IPS-NIHi11 (cell line): ENCODE measurements around the gene BET1.

Experiments used
- DNase-seq: peaks from one replicate; pipeline ENCODE4 v3.0.0; 2012; ENCODE audit warnings: mixed read lengths, low spot score

Gene BET1

DNA sequence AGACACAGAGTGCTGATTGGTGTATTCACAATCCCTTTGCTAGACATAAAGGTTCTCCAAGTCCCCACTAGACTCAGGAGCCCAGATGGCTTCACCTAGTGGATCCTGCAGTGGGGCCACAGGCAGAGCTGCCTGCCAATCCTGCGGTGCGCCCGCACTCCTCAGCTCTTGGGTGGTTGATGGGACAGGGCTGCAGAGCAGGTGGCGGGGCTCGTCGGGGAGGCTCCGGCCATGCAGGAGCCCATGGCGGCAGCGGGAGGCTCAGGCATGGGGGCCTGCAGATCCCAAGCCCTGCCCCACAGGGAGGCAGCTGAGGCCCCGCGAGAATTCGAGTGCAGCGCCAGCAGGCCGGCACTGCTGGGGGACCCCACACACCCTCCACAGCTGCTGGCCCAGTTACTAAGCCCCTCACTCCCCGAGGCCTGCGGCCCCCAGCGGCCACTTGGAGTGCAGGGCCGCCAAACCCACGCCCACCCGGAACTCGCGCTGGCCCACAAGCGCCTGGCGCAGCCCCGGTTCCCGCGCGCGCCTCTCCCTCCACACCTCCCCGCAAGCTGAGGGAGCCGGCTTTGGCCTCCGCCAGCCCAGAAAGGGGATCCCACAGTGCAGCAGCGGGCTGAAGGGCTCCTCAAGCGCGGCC lies 7.7 kb upstream of the BET1 start:
- no peak for DNase-seq

- no peak for DNase-seq
Observed at GRCh38 chr7:94008537-94008936, 4.4 kb upstream of the BET1 start.

DNA sequence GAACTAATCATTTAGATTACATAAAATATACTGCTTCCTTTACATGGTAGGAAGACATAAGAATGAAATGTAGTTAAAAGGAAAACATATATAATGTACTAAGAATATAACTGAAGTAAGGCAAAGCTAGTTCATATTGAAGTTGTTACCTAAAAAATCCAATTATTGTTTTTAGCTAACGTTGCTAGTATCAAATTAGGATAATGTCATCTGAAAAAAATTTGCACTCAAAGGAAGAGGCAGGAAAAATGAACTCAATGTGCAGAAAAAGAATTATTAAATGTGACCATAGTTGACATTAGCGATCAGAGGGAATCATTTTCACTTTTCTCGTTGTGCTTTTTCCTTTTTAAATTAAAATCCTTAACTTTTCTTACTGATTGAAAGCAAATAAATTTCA lies 1.6 kb upstream of the BET1 start:
- no peak for DNase-seq

DNA sequence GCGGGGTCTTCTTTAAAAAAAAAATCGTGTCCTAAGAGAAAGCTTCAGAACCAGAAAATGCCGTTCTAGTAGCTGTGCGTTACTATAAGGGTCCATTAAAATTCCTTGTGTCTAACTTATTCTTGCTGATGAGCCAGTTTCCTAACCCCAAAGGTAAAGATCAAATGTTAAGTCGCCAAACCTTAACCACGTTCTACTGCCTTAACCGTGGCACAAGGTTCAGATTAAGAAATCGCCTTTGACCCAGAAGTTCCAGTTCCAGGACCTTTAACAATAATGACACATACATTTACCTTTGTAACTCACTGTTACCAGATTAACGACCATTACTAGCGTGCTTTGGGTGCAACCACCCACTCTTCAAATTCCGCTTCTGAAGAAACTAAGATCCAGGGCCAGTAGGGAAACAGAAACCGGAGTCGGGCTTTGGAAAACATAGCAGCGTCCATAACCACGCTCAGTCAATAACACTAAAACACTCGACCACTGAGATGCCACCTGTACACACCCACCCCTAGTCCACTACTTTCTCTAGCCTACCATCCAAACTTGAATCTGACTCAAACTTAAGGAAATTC lies 620 bp downstream of the BET1 start:
- no peak for DNase-seq

GRCh38 chr7:94001396-94001795 lies 2.8 kb downstream of the BET1 start:
- no peak for DNase-seq

GRCh38 chr7:93997868-93998267 lies 6.3 kb downstream of the BET1 start:
- DNase-seq, result no peak

DNA sequence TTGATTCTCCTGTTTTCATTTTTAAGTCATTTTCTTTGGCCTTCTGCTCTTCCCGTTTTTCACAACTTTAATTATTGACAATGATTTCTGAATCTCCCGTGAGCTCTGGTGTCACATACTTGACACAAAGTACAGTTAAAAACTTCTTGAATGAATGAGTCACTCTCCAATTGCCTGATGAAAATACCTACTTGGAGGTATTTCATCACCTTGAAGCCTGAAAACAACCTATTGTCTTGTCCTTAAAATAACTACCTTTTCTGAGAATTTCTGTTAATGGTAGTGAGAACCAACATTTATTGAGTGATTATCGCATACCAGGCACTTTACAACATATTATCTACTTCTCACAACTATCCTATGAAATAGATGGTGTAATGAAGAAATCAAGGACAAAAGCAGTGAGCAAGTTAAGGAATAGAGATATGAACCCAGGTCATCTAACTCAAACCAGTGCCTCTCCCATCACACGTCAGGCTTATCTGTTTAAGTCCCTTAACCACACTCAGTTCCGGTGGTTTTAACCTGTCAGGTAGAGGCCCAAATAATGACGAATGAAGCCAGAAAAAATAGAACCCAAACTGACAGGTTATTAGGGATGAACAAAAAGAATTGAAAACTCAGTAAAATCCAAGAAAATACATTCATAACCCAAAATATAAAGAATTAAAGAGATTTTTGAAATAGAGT lies 11.6 kb downstream of the BET1 start:
- no peak for DNase-seq

DNA sequence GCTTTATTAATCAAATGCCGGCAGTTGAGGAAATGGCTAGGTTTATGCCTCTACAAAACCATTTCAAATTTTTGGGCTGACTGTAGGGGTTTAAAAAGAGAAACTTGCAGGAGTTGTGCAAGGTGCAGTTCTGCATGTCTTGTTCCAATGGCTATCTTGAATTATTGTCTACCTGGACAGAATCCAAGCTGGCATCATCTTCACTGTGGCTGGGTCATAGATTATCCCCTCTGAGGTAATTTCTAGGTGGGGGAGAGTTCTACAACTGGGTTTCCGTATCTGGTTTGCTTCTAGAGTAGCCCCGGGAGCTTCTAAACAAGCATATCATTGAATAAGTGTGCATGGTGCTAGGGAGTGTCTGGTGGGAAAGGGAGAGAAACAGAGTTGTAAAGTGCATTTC lies 16.9 kb downstream of the BET1 start:
- no peak for DNase-seq

- no peak for DNase-seq
Observed at GRCh38 chr7:93985101-93985500, 19.1 kb downstream of the BET1 start.

- no peak for DNase-seq
Observed at GRCh38 chr7:93984024-93984423, 20.1 kb downstream of the BET1 start.

GRCh38 chr7:93981480-93981874 lies 22.7 kb downstream of the BET1 start:
- peak; percentile 26 for DNase-seq

DNA sequence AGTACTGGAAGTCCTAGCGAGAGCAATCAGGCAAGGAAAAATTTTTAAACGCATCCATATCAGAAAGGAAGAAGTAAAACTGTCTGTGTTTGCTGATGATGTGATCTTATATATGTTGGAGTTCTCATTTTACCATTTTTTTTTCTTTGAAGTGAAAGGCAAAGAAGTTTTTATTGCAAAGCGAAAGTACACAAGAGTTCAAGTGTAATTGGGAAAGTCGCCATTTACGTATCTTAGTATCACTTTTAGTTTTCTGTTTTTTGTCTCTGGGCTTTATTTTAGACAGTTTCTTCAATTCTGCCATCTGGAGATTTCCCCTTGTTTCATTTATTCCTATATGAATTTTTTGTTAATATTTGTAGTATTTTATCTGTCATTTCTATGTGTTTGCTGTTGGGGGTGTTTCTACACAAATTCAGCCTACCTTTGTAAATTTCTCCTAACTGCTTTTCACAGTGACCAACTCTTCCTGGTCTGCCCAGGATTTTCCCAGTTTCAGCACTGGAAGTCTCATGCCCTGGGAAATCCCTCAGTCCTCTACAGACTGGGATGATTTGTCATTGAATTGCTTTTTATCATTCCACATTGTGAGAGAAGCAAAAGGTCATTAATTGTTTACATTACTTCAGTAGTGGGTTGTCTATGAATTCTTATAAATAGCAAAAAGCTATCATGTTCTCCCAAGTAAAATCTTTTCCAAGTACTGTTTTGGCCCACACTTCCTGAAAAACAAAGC lies 23.2 kb downstream of the BET1 start:
- no peak for DNase-seq

- DNase-seq, result no peak
Observed at GRCh38 chr7:93977211-93977950, 26.8 kb downstream of the BET1 start.

DNA sequence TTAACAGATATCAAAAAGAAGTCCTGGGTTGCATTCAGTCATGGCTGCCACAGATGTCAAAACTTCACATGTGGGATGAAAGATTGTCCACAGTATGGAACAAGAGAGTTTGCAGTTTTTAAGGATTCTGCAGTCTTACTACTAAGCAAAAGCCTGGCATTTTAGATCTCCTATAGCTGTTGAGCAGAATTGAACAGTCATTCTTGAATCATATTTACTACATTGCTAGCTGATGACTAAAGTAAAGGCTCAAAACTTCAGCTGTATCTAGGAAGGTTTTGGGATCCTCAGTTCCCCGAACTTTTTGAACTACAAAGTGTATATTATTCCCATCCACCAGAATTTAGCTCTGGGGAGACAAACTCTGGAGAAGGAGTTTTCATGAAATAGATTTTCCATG lies 31.0 kb downstream of the BET1 start:
- DNase-seq, result no peak

DNA sequence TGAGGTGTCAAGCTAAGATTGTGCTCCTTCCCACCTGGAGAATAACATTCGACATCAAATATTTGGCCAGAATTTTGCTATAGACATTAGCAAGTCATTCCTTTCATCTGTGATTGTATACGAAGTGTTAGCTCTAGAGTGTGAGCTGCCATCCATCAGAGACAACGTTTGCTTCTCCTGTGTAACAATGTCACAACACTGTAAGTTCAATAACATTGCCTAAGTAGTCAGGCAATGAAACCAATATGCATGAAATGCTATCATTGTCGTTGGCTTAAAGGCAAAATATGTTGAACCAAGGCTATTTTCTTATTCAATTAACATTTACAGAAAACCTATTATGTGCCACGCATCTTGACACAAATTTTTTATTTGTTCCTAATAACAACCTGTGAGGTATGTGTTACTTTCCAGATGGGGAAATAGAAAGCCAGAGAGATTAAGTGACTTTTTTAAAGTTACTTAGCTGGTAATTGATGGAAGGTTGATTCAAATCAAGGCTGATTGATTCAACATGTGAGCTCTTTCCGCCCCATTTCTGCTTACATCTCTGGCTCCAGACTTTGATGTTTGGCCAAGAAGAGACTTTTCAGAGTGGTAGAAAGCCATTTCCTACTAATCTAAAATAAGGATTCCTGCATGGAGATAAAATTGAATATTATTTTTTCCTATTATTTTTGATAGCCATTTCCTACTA lies 32.0 kb downstream of the BET1 start:
- no peak for DNase-seq

DNA sequence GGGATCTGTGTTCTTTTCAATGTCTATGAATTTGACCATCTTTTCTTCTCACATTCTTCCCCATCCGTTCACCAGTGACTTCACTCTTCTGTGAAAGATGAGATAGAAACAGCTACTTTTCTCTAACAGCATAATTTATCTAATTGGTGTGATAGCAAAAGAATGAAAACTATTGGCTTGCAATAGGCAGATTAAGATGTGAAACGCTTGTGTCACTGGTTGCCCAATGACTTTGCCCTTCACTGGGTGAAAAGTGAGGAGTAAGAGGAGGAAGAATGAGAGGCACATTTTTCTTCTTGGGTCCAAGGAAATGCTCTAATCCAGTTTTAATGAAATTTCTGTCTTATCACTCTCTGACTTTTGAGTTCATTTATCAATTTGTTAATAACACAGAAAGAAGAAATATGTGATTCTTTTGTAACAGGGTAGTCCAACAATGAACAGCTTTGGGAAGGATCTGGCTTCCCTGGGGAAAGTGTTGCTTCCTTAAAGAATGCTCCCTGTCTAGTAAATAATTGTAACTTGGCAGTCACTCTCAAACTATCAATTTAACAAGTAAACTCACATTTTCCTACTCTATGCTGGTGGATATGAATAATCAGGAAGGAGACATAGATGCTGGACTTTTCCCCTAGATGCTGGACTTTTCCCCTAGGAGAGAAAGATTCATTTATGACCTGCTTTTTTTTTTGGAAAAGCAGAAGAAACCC lies 35.1 kb downstream of the BET1 start:
- no peak for DNase-seq

DNA sequence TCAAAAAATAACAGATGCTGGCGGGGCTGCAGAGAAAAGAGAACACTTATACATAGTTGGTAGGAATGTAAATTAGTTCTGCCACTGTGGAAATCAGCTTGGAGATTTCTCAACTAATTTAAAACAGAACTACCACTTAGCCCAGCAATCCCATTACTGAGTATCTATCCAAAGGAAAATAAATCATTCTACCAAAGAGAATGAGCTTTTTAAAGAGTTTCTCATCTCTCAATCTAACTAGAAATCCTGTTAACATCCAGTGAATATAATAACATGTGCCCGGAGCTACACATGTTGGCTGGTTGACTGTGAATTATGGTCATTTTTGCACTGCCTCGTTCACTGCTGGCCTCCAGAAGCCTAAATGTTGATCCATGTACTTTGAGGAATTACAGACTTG lies 39.3 kb downstream of the BET1 start:
- DNase-seq, result no peak

DNA sequence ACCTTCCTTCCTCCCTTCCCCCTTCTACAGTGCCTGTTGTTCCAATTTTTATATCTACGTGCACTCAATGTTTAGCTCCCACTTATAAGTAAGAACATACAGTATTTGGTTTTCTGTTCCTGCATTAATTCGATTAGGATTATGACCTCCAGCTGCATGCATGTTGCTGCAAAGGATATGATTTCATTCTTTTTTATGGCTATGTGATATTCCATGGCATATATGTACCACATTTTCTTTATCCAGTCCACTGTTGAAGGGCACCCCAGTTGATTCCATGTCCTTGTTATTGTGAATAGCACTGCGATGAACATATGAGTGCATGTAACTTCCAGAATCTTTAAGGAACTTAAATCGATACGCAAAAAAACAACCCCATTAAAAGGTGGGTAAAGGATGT lies 39.9 kb downstream of the BET1 start:
- DNase-seq, result no peak

DNA sequence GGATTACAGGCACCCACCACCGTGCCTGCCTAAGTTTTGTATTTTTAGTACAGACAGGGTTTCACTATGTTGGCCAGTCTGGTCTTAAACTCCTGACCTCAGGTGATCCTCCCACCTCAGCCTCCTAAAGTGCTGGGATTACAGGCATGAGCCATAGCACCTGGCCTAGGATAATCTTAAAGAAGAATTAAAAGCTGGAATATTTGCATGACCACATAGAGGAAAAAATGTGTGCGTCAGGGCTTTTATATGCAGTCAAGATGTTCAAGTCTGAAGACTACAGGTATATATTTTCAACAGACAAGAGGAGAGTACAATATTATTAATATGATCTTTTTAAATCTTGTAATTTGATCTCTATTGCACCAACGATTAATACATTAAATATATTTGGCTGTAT lies 43.2 kb downstream of the BET1 start:
- no peak for DNase-seq

DNA sequence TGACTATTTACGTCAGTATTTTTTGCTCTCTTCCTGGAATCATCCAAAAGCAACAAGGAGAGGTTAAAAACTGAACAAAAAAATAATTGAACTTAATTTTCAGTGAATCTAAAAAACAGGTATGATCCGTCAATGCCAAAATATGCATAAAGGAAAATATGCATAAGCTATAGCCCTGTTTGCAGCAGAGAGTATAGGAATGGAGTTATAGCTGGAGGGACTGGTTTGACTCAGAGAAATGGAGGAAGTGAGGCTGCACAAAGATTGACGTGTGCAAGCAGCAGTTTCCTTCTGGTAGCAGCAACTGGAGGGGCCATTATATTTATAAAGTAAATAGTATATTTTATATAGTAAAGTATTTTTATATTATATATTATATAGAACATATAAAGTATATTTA lies 45.5 kb downstream of the BET1 start:
- no peak for DNase-seq

DNA sequence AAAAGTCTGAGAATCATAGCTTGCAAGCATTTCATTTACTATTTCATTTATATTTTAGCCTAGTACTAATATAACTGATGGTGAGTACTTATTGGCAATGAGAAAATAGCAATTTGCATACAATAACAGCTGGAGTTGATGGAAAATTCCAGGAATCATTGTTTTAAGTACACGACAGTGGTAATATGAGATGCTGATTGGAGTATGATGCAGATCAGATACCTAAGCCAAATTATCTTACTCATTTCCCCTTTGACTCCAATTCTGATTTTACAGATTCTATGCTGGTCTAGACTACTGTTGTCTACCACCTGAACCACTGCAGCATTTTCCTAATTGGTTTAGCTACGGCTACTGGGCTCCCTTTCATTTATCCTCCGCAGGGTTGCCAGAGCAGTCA lies 45.9 kb downstream of the BET1 start:
- no peak for DNase-seq
